ENCODE data around the gene RAB11FIP5. TPM values are rescaled to one million over a fixed set of nuclear protein-coding genes. Genes with fewer than 3 reads are reported as not detected.

Gene RAB11FIP5
- total RNA-seq, 1 experiment from 2014 or later: 18.1 TPM

Other genes with a start within 250 kb of the RAB11FIP5 start
- 55.9 and 65.8 TPM in 2 replicates for gene SPR, start 225.5 kb downstream of the RAB11FIP5 start, total RNA-seq (2014; rRNA removed; shearing (Covaris generic))
- gene EMX1, start 195.4 kb downstream of the RAB11FIP5 start, total RNA-seq (2014; rRNA removed; shearing (Covaris generic)): not detected in 2 replicates
- gene SFXN5, start 41.2 kb downstream of the RAB11FIP5 start, total RNA-seq (2014; rRNA removed; shearing (Covaris generic)): 11.4 and 24.6 TPM in 2 replicates
- not detected in 2 replicates for gene NOTO, start 89.6 kb upstream of the RAB11FIP5 start, total RNA-seq (2014; rRNA removed; shearing (Covaris generic))
- gene SMYD5, start 101.3 kb upstream of the RAB11FIP5 start, total RNA-seq (2014; rRNA removed; shearing (Covaris generic)): 40.0 and 40.5 TPM in 2 replicates
- 21.9 and 33.7 TPM in 2 replicates for gene PRADC1, start 120.3 kb upstream of the RAB11FIP5 start, total RNA-seq (2014; rRNA removed; shearing (Covaris generic))
- gene CCT7, start 121.4 kb upstream of the RAB11FIP5 start, total RNA-seq (2014; rRNA removed; shearing (Covaris generic)): 797 and 982 TPM in 2 replicates
- 3.6 and 11.1 TPM in 2 replicates for gene FBXO41, start 171.5 kb upstream of the RAB11FIP5 start, total RNA-seq (2014; rRNA removed; shearing (Covaris generic))
- gene EGR4, start 180.6 kb upstream of the RAB11FIP5 start, total RNA-seq (2014; rRNA removed; shearing (Covaris generic)): not detected in 2 replicates

Data from G401 (cell line).